Heart left ventricle (tissue), 16 donors: ENCODE results near the gene ADAM8. TPM values are rescaled to one million over a fixed set of nuclear protein-coding genes. Genes with fewer than 3 reads are reported as not detected.

Experiments used
- ATAC-seq, 4 donors: fragments of 200-7000 bp; cut with Tn5 transposase; one replicate each; pipeline ENCODE4 v1.9.1; 2020 to 2022; ENCODE audit warnings: moderate library complexity in 4 of 4, mild to moderate bottlenecking in 3 of 4, moderate number of reproducible peaks in 1 of 4
- DNase-seq, 5 donors: peaks; one replicate each; pipeline ENCODE4 v3.0.0-alpha.2; 2020
- H3K27ac ChIP-seq, 12 donors: fragments of 200-600 bp; sonication (generic) in 4 of 12; one replicate each; pipeline versions ENCODE4 v1.5.0 to v1.8.0; 2016 to 2022; ENCODE audit warnings: mild to moderate bottlenecking in 2 of 12
- H3K27me3 ChIP-seq, 9 donors: fragments of 200-600 bp; sonication (generic) in 2 of 9; one replicate each; pipeline versions ENCODE4 v1.5.1 to v1.8.0; 2016 to 2022; ENCODE audit warnings: mild to moderate bottlenecking in 3 of 9
- H3K36me3 ChIP-seq, 9 donors: fragments of 200-600 bp; sonication (generic) in 2 of 9; one replicate each; pipeline versions ENCODE4 v1.5.0 to v1.8.0; 2018 to 2022; ENCODE audit warnings: mild to moderate bottlenecking in 2 of 9
- H3K4me1 ChIP-seq, 12 donors: fragments of 200-600 bp; sonication (generic) in 4 of 12; one replicate each; pipeline versions ENCODE4 v1.5.0 to v1.8.0; 2016 to 2022; ENCODE audit warnings: mild to moderate bottlenecking in 3 of 12
- H3K4me3 ChIP-seq, 12 donors: fragments of 200-600 bp; sonication (generic) in 4 of 12; one replicate each; pipeline versions ENCODE4 v1.5.0 to v1.8.0; 2017 to 2022; ENCODE audit warnings: mild to moderate bottlenecking in 9 of 12, moderate library complexity in 4 of 12
- H3K9me3 ChIP-seq, 12 donors: fragments of 200-600 bp; sonication (generic) in 4 of 12; one replicate each; pipeline versions ENCODE4 v1.5.0 to v1.8.0; 2016 to 2022; ENCODE audit warnings: mild to moderate bottlenecking in 1 of 12
- CTCF ChIP-seq, 12 donors: fragments of 200-600 bp; sonication (generic) in 4 of 12; IDR thresholded peaks; one replicate each; pipeline versions ENCODE4 v1.5.0 to v1.8.0; 2018 to 2022; ENCODE audit warnings: antibody characterized with exemption in 12 of 12, mild to moderate bottlenecking in 5 of 12
- POLR2A ChIP-seq, 2 donors: fragments of 450-650 bp; IDR thresholded peaks; one replicate each; pipeline ENCODE4 v1.6.1; 2017; ENCODE audit warnings: antibody characterized with exemption in 2 of 2, mild to moderate bottlenecking in 2 of 2, moderate library complexity in 2 of 2
- WGBS, 4 donors: extraction: QIAGEN DNeasy Blood & Tissue Kit in 2 of 4; methylation state at CpG; one replicate each; pipeline versions ENCODE4 v1.1.5 to v1.1.7; 2013 to 2018; 5-methylcytosine and 5-hydroxymethylcytosine counted together
- intact Hi-C, 10 donors: fragments of 100-400 bp; cut with DNase I; formaldehyde crosslinking; loops; one replicate each; pipeline versions ENCODE4 v1.11.1 to v1.14.2; 2022
- polyA plus RNA-seq, 2 donors: library from polyadenylated mRNA; stranded (reverse); fragments of 200-250 nt; gene quantifications; one replicate each; pipeline ENCODE4 v1.2.3, GENCODE V29; 2013
- total RNA-seq, 9 donors: library from RNA; depleted of rRNA in 2 of 9; stranded (reverse); fragments of >200 nt in 2 of 9; fragmentation: NEBNext Ultra II Directional in 3 of 9; extraction: Animal tissue kit (Norgen Biotek cat#: 25700) in 3 of 9; gene quantifications; one replicate each; pipeline versions ENCODE4 v1.1.0 to v1.2.4, GENCODE V29; 2016 to 2023
- donor health status: ischemic (EF 13 %, LVEDD 7.1; RV severe dilation, severe dysfunction).
- donor health status: healthy with polysubstance abuse.
- donor health status: DM: no; HTN: yes; CAD: no.
- donor health status: DM: no; HTN: no; CAD: no.
- donor health status: ischemic (EF 25% LVEDD 6.9; RV normal size, moderate dysfunction).
- donor health status: ischemic (EF 25% LVEDD 5.7; RV mildly dilated, moderate dysfunction).
- donor health status: healthy.
- donor health status: DM: yes; HTN: yes; CAD: no.
- donor health status: ischemic (EF 35%, LVEDD 5.7; RV mildly dilated, moderate dysfunction).
- donor health status: nonischemic (EF 11% LVEDD 7.7; RV severe dilation, severe dysfunction).
- donor health status: DM: yes; HTN: yes; CAD: no.
- donor health status: PGD.
- donor health status: ischemic (EF 29% LVEDD 5.4; RV normal size, mild dysfunction).
- donor health status: nonischemic (EF 23%, LVEDD 6.1; RV moderate dilation, normal function).

The ADAM8 gene
- total and polyA plus RNA-seq, 11 donors: 0.50 to 10.3 (median 1.6) TPM

- ATAC-seq (peak in 1 of 4 donors; percentile 10), DNase-seq (peak in 2 of 5 donors; percentile 21 to 50)
- H3K27ac ChIP-seq: peak overlapping the region in 1 of 12 donors; percentile 83
- H3K4me3 ChIP-seq: no peak overlapping the region
- WGBS, 4 donors: 89 to 96% (median 94%) methylated on average over 37 to 42 of the region's 42 CpGs
- peaks cover 0 to 23% (median 0%) of the 10 kb centered on the region in 12 donors for H3K4me1 ChIP-seq
- H3K36me3 ChIP-seq: peaks cover 3 to 88% (median 88%) of the 10 kb centered on the region in 9 donors
- H3K9me3 ChIP-seq: no peaks in the 10 kb centered on the region
- H3K27me3 ChIP-seq: no peaks in the 10 kb centered on the region
- no peak for TF ChIP-seq POLR2A (IDR thresholded peaks at IDR 0.05)
- no peak for TF ChIP-seq CTCF (IDR thresholded peaks at IDR 0.05)
- intact Hi-C loops: no loop called here
These were observed 19.0 kb upstream of the ADAM8 start for GRCh38 chr10:133295426-133296320.

GRCh38 chr10:133294189-133294588, 17.5 kb upstream of the ADAM8 start:
- Histone ChIP-seq H3K27ac (peak overlapping the region in 1 of 12 donors; percentile 83), H3K27me3 (no peaks in the 10 kb centered on the region), H3K36me3 (peaks cover under 1 to 88% (median 87%) of the 10 kb centered on the region in 9 donors), H3K4me1 (peaks cover 0 to 23% (median 0%) of the 10 kb centered on the region in 12 donors), H3K4me3 (no peak overlapping the region), H3K9me3 (no peaks in the 10 kb centered on the region)
- ATAC-seq (peak in 1 of 4 donors; percentile 27), DNase-seq (peak in 1 of 5 donors; percentile 66)
- intact Hi-C loops: no loop called here
- TF ChIP-seq POLR2A (IDR thresholded peaks at IDR 0.05): no peak
- TF ChIP-seq CTCF (IDR thresholded peaks at IDR 0.05): no peak
- 88 to 91% (median 88%) methylated on average over 15 of the region's 15 CpGs for WGBS, 4 donors

- 91 to 95% (median 94%) methylated on average over 6 to 10 of the region's 10 CpGs for WGBS, 4 donors
- DNase-seq (no peak), ATAC-seq (no peak)
- H3K9me3 ChIP-seq: no peaks in the 10 kb centered on the region
- H3K27me3 ChIP-seq: no peaks in the 10 kb centered on the region
- TF ChIP-seq POLR2A (IDR thresholded peaks at IDR 0.05) (no peak), CTCF (IDR thresholded peaks at IDR 0.05) (no peak)
- peaks cover 0 to 88% (median 87%) of the 10 kb centered on the region in 9 donors for H3K36me3 ChIP-seq
- peak overlapping the region in 1 of 12 donors; percentile 83 for H3K27ac ChIP-seq
- H3K4me1 ChIP-seq: peaks cover 0 to 23% (median 0%) of the 10 kb centered on the region in 12 donors
- intact Hi-C loops: no loop called here
- H3K4me3 ChIP-seq: no peak overlapping the region
These were observed 17.1 kb upstream of the ADAM8 start for GRCh38 chr10:133293810-133294119.
